HEK293 (cell line): ENCODE results near the gene COX6A1.

Source experiments
- BCL11A ChIP-seq: fragments of 450-650 bp; formaldehyde crosslinking; IDR thresholded peaks from 2 replicates; pipeline ENCODE4 v1.5.1; 2016; ENCODE audit warnings: low read depth, missing biosample characterization, missing genetic modification characterization
- BCL11B ChIP-seq: fragments of 450-650 bp; formaldehyde crosslinking; IDR thresholded peaks from 2 replicates; pipeline ENCODE4 v1.5.1; 2016; ENCODE audit warnings: low read depth, missing biosample characterization, missing genetic modification characterization
- GFI1B ChIP-seq: fragments of 450-650 bp; formaldehyde crosslinking; IDR thresholded peaks from 2 replicates; pipeline ENCODE4 v1.5.1; 2016; ENCODE audit warnings: missing biosample characterization, missing genetic modification characterization
- IKZF3 ChIP-seq: fragments of 450-650 bp; IDR thresholded peaks from 2 replicates; pipeline ENCODE4 v1.5.0; 2018; ENCODE audit warnings: missing biosample characterization, mild to moderate bottlenecking, missing genetic modification characterization, moderate library complexity
- KLF1 ChIP-seq: fragments of 450-650 bp; formaldehyde crosslinking; IDR thresholded peaks from 2 replicates; pipeline ENCODE4 v1.5.1; 2016; ENCODE audit warnings: missing biosample characterization, missing genetic modification characterization
- SP7 ChIP-seq: fragments of 450-650 bp; formaldehyde crosslinking; IDR thresholded peaks from 2 replicates; pipeline ENCODE4 v1.5.1; 2016; ENCODE audit warnings: missing biosample characterization, missing genetic modification characterization
- ZBTB17 ChIP-seq: fragments of 450-650 bp; formaldehyde crosslinking; IDR thresholded peaks from 2 replicates; pipeline ENCODE4 v1.5.1; 2016; ENCODE audit warnings: missing biosample characterization, missing genetic modification characterization
- ZBTB21 ChIP-seq: fragments of 450-650 bp; formaldehyde crosslinking; IDR thresholded peaks from 2 replicates; pipeline ENCODE4 v1.5.1; 2017; ENCODE audit warnings: missing biosample characterization, missing genetic modification characterization
- ZFHX2 ChIP-seq: fragments of 450-650 bp; formaldehyde crosslinking; conservative IDR thresholded peaks from 2 replicates; pipeline ENCODE4 v1.5.1; 2016; ENCODE audit warnings: missing biosample characterization, missing genetic modification characterization
- ZFP69B ChIP-seq: fragments of 450-650 bp; formaldehyde crosslinking; IDR thresholded peaks from 2 replicates; pipeline ENCODE4 v1.5.1; 2016; ENCODE audit warnings: missing biosample characterization, missing genetic modification characterization
- ZNF132 ChIP-seq: fragments of 450-650 bp; formaldehyde crosslinking; IDR thresholded peaks from 2 replicates; pipeline ENCODE4 v1.5.1; 2017; ENCODE audit warnings: missing biosample characterization, missing genetic modification characterization, borderline replicate concordance
- ZNF140 ChIP-seq: fragments of 450-650 bp; formaldehyde crosslinking; IDR thresholded peaks from 2 replicates; pipeline ENCODE4 v1.5.1; 2016; ENCODE audit warnings: missing biosample characterization, missing genetic modification characterization
- ZNF223 ChIP-seq: fragments of 450-650 bp; formaldehyde crosslinking; IDR thresholded peaks from 2 replicates; pipeline ENCODE4 v1.5.1; 2016; ENCODE audit warnings: missing biosample characterization, missing genetic modification characterization
- ZNF514 ChIP-seq: fragments of 450-650 bp; formaldehyde crosslinking; IDR thresholded peaks from 2 replicates; pipeline ENCODE4 v1.5.1; 2016; ENCODE audit warnings: missing biosample characterization, missing genetic modification characterization
- ZNF548 ChIP-seq: fragments of 450-650 bp; formaldehyde crosslinking; IDR thresholded peaks from 2 replicates; pipeline ENCODE4 v1.5.1; 2016; ENCODE audit warnings: missing biosample characterization, missing genetic modification characterization
- ZNF600 ChIP-seq: fragments of 450-650 bp; formaldehyde crosslinking; IDR thresholded peaks from 2 replicates; pipeline ENCODE4 v1.5.1; 2016; ENCODE audit warnings: missing biosample characterization, missing genetic modification characterization
- ZNF654 ChIP-seq: fragments of 450-650 bp; formaldehyde crosslinking; IDR thresholded peaks from 2 replicates; pipeline ENCODE4 v1.5.1; 2016; ENCODE audit warnings: low read depth, missing biosample characterization, missing genetic modification characterization
- ZNF785 ChIP-seq: fragments of 450-650 bp; formaldehyde crosslinking; IDR thresholded peaks from 2 replicates; pipeline ENCODE4 v1.5.1; 2016; ENCODE audit warnings: missing biosample characterization, missing genetic modification characterization
- ZSCAN16 ChIP-seq: fragments of 450-650 bp; formaldehyde crosslinking; IDR thresholded peaks from 2 replicates; pipeline ENCODE4 v1.5.1; 2016; ENCODE audit warnings: missing biosample characterization, missing genetic modification characterization
- TF ChIP-seq, protein P1 (sequence below): fragments of 450-650 bp; formaldehyde crosslinking; IDR thresholded peaks from 2 replicates; pipeline ENCODE4 v1.5.1; 2016; ENCODE audit warnings: missing biosample characterization, missing genetic modification characterization
- TF ChIP-seq, protein P2 (sequence below): fragments of 450-650 bp; formaldehyde crosslinking; IDR thresholded peaks from 2 replicates; pipeline ENCODE4 v1.5.1; 2016; ENCODE audit warnings: missing biosample characterization, missing genetic modification characterization, low read depth
- TF ChIP-seq, protein P3 (sequence below): fragments of 450-650 bp; formaldehyde crosslinking; IDR thresholded peaks from 2 replicates; pipeline ENCODE4 v1.5.1; 2017; ENCODE audit warnings: missing biosample characterization, missing genetic modification characterization
- TF ChIP-seq, protein P4 (sequence below): fragments of 450-650 bp; formaldehyde crosslinking; IDR thresholded peaks from 2 replicates; pipeline ENCODE4 v1.5.1; 2016; ENCODE audit warnings: missing biosample characterization, missing genetic modification characterization

Gene COX6A1

DNA sequence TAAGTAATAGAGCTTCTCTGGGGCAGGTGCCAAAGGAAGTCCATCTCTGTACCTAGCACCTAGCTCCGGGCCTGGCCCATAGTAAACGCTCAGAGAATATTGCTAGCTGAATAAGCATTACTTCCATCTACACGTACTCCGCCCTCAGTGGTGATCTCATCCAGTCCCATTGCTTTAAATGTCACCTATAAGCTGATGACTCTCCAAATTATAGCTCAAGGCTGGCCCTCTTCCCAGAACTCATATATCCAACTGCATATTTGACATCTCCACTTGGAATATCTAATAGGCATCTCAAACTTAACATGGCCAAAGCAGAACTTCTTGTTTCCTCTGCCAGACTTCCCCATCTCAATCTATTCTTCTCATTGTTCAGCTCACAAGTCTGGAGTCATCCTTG, 51.1 kb downstream of the COX6A1 start (continued):
- TF ChIP-seq ZBTB17 (tag by site-specific recombination) = peak; percentile 72
- TF ChIP-seq BCL11B = no peak
- TF ChIP-seq ZFHX2 (tag by site-specific recombination) = no peak
- TF ChIP-seq, protein P1, sequence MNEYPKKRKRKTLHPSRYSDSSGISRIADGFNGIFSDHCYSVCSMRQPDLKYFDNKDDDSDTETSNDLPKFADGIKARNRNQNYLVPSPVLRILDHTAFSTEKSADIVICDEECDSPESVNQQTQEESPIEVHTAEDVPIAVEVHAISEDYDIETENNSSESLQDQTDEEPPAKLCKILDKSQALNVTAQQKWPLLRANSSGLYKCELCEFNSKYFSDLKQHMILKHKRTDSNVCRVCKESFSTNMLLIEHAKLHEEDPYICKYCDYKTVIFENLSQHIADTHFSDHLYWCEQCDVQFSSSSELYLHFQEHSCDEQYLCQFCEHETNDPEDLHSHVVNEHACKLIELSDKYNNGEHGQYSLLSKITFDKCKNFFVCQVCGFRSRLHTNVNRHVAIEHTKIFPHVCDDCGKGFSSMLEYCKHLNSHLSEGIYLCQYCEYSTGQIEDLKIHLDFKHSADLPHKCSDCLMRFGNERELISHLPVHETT (tag by site-specific recombination) = no peak
- peak; percentile 95 for TF ChIP-seq SP7
- no peak for TF ChIP-seq ZNF548 (tag by site-specific recombination)
- TF ChIP-seq ZFP69B = no peak
- TF ChIP-seq ZNF140 = no peak
- no peak for TF ChIP-seq ZNF132 (tag by site-specific recombination)
- TF ChIP-seq ZNF514 (tag by site-specific recombination) = no peak
- 0 out of 2 replicates have a peak, but pooled peaks have one; percentile 50 for TF ChIP-seq IKZF3 (tag by site-specific recombination)
- peak; percentile 41; the same call in 1 of the 2 replicates for TF ChIP-seq ZNF600 (tag by site-specific recombination)
- no peak for TF ChIP-seq ZSCAN16 (tag by site-specific recombination)
- TF ChIP-seq KLF1 = 0 out of 2 replicates have a peak, but pooled peaks have one; percentile 23
- TF ChIP-seq ZNF654 (tag by site-specific recombination) = no peak
- no peak for TF ChIP-seq ZNF223 (tag by site-specific recombination)
- TF ChIP-seq, protein P2, sequence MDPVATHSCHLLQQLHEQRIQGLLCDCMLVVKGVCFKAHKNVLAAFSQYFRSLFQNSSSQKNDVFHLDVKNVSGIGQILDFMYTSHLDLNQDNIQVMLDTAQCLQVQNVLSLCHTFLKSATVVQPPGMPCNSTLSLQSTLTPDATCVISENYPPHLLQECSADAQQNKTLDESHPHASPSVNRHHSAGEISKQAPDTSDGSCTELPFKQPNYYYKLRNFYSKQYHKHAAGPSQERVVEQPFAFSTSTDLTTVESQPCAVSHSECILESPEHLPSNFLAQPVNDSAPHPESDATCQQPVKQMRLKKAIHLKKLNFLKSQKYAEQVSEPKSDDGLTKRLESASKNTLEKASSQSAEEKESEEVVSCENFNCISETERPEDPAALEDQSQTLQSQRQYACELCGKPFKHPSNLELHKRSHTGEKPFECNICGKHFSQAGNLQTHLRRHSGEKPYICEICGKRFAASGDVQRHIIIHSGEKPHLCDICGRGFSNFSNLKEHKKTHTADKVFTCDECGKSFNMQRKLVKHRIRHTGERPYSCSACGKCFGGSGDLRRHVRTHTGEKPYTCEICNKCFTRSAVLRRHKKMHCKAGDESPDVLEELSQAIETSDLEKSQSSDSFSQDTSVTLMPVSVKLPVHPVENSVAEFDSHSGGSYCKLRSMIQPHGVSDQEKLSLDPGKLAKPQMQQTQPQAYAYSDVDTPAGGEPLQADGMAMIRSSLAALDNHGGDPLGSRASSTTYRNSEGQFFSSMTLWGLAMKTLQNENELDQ (tag by site-specific recombination) = no peak
- TF ChIP-seq, protein P3, sequence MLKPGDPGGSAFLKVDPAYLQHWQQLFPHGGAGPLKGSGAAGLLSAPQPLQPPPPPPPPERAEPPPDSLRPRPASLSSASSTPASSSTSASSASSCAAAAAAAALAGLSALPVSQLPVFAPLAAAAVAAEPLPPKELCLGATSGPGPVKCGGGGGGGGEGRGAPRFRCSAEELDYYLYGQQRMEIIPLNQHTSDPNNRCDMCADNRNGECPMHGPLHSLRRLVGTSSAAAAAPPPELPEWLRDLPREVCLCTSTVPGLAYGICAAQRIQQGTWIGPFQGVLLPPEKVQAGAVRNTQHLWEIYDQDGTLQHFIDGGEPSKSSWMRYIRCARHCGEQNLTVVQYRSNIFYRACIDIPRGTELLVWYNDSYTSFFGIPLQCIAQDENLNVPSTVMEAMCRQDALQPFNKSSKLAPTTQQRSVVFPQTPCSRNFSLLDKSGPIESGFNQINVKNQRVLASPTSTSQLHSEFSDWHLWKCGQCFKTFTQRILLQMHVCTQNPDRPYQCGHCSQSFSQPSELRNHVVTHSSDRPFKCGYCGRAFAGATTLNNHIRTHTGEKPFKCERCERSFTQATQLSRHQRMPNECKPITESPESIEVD = peak; percentile 53; the same call in 1 of the 2 replicates
- TF ChIP-seq, protein P4, sequence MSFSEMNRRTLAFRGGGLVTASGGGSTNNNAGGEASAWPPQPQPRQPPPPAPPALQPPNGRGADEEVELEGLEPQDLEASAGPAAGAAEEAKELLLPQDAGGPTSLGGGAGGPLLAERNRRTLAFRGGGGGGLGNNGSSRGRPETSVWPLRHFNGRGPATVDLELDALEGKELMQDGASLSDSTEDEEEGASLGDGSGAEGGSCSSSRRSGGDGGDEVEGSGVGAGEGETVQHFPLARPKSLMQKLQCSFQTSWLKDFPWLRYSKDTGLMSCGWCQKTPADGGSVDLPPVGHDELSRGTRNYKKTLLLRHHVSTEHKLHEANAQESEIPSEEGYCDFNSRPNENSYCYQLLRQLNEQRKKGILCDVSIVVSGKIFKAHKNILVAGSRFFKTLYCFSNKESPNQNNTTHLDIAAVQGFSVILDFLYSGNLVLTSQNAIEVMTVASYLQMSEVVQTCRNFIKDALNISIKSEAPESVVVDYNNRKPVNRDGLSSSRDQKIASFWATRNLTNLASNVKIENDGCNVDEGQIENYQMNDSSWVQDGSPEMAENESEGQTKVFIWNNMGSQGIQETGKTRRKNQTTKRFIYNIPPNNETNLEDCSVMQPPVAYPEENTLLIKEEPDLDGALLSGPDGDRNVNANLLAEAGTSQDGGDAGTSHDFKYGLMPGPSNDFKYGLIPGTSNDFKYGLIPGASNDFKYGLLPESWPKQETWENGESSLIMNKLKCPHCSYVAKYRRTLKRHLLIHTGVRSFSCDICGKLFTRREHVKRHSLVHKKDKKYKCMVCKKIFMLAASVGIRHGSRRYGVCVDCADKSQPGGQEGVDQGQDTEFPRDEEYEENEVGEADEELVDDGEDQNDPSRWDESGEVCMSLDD = no peak
- TF ChIP-seq ZNF785 (tag by site-specific recombination) = no peak
- TF ChIP-seq BCL11A = no peak
- no peak for TF ChIP-seq ZBTB21
- no peak for TF ChIP-seq GFI1B
